Stimulated activated CD4-positive, alpha-beta T cell treated with anti-CD3 and anti-CD28 coated beads, TNF-alpha, amount 100 ng/mL, for 24 hours (primary cell): Measurements from ENCODE around the gene FEM1C.

Source experiments
- DNase-seq, 3 experiments: peaks; one replicate each; pipeline ENCODE4 v3.0.0-alpha.2; 2020; ENCODE audit warnings: low read depth in 3 of 3

The FEM1C gene, protein sequence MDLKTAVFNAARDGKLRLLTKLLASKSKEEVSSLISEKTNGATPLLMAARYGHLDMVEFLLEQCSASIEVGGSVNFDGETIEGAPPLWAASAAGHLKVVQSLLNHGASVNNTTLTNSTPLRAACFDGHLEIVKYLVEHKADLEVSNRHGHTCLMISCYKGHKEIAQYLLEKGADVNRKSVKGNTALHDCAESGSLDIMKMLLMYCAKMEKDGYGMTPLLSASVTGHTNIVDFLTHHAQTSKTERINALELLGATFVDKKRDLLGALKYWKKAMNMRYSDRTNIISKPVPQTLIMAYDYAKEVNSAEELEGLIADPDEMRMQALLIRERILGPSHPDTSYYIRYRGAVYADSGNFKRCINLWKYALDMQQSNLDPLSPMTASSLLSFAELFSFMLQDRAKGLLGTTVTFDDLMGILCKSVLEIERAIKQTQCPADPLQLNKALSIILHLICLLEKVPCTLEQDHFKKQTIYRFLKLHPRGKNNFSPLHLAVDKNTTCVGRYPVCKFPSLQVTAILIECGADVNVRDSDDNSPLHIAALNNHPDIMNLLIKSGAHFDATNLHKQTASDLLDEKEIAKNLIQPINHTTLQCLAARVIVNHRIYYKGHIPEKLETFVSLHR

DNA sequence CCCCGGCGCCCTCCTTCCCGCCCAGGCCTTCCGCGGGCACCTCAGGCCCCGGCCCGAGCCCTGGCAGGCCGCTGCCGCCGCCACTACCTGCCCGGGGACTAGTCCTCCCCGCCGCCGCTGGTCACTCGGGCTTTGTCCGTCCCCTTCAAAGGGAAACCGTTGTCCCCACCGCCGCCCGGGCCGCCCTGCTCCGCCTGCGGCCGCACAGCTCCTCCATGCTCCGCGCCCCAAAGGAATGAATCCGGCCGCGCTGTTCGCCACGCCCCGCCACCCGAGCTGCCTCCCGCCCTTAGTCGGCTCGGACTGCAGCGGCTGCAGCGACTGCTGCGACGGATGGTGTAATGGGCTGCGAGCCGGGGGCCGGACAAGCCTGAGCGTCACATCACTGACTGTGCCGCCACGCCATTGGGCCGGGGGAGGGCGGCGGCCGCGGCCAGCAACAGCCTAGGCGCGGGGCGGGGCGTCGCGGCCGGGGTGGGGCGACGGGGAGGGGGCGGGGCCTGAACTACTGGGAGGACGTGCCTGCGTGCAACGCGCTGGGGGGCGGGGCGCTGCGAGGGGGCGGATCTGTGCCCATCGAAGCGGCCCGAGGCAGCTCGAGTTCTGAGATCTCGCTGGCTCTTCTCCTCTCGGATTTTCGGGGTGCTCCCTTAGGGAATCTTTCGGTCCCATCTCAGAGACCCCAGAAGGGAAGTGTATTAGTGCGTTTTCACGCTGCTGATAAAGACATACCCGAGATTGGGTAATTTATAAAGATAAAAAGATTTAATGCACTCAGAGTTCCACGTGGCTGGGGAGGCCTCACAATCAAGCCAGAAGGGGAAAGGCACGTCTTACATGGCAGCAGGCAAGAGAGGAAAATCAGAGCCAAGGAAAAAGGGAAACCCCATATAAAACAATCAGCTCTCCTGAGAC, at the start of gene FEM1C:
Gene FEM1C (minus strand): TSS at position 340 of the 915 bp plus-strand sequence. CDS start 1,282 bp downstream, outside the sequence.
- DNase-seq, result peak; percentile 96 to 98 (median 98)

DNA sequence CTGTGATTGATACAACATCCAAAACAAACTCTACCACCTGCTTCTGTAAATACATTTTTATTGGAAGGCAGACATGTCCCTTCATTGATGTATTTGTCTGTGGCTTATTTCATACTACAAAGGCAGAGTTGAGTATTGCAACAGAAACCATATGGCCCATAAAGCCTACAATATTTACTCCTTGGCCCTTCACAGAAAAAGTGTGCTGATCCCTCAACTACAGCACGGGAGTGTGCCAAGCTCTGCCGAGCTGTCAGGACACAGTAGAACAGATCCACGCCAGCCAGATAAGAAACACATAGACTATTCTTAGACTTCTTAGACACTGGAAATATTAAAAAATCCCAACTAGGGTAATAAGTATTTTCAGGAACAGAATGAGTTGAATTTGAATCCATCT, 44.5 kb upstream of the FEM1C start:
- no peak for DNase-seq

DNA sequence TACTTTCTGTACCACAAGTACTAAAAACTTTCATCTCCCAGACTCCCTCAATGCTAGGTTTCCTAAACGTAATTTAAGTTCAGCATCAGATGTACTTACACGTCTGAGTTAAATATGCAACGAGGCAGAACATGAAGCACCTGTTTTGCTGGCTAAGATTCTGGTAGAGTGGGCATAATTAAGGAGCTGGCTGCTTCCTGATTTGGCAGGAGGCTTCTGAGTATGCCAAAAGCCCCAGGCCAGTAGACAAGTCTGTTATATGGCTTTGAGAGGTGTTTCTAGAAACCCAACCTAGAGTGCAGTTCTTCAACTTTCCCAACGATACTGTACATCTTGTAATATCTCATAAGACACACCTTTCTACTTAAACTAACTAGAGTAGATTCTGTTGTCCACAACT, 44.1 kb upstream of the FEM1C start:
- DNase-seq, result no peak

DNA sequence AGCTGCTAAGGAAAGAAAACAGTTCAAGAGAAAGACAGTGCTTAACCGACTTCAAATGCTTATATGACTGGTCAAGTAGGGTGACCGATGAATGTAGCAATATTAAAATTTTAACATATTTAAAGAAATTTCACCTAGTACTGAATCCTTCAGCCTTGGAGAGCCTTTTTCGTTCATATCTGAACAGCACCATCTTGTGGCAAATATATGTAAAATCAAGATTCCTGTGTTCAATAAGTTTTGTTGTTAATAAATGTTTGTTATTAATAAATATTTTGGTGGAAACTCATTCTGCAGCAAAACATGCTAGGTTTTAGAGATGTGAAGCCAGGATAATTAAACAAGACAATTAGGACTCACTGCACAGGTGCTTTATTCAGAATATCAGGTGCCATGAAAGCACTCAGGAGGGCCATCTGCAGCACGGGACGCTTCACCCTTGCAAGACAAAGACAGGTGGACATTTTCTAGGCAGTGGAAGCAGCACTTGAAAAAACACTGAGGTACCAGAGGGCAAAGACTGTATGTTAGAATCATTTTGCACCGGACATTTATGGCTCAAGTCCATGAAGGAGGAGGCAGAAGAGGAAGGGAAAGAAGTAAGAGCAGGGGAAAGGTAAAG, 42.1 kb upstream of the FEM1C start:
- no peak for DNase-seq

DNA sequence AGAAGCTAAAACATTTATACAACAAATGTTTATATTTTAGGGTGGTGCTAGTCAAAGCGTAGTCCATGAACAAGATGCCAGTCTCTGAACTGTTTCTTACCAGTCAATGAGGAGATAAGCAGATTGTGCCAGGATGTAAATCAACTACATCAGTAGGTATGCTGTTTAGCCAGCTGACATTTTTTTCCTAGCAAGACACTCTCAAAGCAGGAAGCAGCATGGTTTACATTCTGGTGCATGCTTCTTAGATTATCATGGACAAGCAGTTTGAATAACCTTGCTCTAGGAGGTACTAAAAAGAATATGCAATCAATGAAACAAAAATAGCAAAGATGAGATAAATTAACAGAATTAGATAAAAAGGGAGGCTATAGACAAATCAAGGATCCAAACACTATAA, 40.7 kb upstream of the FEM1C start:
- no peak for DNase-seq

DNA sequence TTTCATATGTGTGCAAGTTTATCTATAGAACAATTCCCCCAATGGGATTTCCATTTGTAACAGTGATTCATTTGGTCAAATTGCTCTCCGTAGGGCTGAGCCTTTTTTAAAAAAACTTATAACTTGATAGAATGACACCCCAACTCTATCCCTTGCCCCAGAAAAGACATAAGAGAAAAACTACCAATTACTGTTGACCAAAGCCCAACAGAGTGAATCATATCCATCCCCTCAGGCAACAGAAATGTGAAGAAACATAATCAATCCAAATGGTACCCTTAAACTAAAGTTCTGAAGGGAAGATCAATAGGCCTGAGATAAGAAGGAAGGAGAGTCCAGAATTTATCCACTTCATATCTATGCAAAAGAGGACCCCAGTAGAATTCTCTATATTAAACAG, 39.9 kb upstream of the FEM1C start:
- no peak for DNase-seq

DNA sequence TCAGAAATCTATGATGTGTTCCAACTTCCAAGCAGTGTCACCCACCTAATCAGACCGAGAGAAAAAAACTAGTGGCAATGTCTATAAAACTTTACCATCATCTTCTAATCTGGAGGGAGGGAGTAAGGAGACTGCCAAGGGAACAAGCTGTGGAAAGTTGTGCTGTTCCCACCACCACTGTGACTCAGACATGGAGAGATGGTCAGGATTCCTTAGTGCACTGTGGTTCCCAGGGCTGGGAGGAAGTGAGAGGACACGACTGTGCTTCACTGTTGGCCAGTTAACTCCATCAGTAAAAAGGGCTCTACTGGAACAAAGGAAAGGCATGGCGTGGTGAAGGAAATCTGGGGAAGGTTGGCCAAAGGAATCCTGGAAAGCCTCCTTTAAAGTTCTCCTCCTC, 38.9 kb upstream of the FEM1C start:
- no peak for DNase-seq

DNA sequence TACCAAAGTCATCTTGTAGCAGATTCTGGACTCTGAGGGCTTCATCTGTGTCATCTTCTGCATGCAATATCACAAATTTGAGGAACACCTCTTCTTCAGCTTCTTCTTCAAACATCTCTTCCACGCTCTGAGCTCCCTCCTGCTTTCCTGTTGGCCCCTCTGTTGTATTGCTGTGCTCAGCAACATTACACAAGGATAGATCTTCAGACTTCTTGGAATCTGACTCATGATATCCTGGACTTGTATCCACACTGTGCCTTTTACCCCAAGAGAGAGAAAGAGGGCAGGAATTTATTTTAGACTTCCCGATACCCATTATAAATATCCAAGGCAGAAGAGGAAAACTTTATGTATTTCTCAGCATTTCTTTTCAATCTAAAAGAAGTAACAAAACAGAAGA, 36.4 kb upstream of the FEM1C start:
- no peak for DNase-seq

DNA sequence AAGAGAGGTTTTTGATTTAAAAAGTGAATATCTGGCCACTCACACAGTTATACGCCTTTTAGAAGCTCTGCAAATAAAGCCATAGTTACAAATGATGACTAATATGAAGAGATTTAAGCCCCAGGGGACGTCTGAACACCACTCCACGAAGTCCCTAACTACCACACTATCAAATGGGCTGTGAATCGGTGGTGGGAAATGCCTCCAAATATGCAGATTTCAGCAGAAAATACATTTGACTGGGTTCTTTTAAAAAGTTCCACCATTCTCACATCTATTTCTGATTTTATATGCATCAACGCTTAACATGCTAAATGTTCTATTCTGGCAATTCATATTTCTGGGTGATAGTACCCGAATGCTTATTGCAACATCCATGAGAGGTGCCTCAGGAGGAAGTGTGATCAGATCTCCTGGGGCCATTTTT, 35.2 kb upstream of the FEM1C start:
- DNase-seq, result no peak

DNA sequence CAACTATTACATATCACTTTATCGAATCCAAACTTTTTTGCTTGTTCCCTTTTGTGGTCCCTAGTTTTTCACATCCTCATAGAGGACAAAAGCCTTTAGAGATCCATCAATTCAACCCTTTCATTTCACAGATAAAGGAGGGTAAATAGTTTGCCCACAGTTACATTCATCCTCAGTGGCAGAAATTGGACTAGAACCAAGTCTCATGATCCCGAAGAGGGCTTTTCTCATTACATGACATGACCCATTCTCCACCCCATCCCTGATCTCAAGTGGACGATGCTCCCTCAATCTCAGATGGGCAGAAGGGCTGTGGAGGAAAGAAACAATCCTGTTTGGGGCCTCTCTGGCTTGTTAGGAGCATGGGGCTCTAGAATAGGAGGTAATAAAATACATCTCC, 34.6 kb upstream of the FEM1C start:
- no peak for DNase-seq

DNA sequence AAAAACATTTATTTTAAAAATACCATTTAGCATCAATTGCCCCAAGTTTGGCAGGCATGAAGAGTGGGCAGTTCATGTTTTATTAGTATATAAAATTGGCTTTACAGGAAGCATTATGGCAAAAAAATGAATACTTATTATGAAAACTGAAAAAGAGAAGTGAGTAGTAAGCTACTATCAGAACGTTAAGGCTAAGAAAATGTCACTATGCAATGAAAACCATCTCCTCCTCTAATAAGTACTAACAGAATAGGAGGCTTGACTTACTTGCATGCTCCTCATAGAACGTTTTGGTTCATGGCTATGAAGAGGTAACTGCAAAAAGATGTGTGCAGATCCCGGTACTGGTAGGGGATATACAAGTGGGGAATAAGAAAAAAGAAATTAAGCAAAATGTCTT, 34.1 kb upstream of the FEM1C start:
- DNase-seq, result no peak

DNA sequence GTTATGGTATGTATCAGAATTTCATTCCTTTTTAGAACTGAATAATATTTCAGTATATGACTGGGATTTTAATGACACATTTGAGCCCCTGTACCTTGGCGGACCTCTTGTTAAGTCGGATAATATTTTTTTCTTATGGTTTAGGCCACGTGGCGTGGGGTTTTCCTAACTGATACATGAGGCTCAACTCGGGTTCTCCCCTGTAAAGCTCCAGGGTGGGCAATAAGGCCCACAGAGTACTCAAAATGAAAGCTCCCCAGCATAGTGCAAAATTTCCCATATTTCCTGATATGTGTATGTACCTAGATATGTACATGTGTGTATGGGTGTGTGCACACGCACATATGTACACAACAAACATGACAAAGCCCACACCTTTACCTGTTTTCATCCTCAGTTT, 33.2 kb upstream of the FEM1C start:
- DNase-seq, result no peak

DNA sequence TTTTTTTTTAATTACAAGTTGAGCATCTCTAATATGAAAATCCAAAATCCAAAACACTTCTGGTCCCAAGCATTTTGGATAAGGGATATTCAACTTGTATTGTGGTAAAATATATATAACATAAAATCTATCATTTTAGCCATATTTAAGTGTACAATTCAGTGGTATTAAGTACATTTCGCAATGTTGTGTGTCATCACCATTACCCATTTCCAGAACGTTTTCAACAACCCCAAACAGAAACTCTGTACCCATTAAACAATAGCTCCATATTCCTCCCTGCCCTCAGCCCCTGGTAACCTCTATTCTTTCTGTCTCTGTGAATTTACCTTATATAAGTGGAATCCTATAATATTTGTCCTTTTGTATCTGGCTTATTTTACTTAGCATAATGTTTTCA, 32.8 kb upstream of the FEM1C start:
- no peak for DNase-seq

DNA sequence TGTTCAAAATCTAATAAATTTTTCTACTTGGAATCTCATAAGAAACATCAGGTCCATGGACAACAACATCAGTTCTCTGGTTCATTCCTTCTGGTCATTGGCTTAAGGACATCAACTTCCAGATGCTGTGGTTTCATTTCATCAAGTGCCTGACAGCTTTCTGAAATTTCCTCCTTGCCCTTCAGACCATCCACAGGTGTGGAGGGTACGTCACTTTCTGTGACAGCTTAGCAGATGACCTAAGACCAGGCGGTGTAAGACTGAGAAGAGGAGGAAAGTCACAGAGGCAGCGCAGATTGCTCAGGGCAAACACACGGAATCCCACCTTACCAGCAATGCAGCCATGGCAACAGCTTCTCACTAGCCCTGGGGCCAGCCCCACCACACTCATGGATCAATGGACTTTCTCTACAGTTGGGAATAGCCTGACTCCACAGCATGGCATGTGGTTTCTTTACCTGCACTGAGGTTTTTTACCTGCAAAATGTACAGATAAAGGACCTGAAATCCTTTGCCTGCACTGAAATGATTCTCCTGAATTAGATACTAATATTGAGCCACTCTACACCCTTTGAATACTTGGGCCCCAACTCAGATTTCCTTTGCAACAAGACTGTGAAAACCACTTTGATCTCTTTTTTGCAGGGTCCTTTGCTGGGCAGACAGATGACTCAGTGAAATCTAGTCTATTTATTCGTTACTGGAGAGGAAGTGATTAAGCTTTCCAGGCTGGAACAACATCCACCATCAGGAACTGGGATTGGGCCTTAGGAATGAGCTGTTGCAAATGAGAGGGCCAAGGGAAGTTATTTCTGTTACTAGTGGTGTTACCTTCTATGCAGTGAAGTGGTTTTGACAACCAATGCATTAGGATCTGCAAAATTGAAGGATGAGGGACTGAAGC, 30.8 kb upstream of the FEM1C start:
- no peak for DNase-seq

DNA sequence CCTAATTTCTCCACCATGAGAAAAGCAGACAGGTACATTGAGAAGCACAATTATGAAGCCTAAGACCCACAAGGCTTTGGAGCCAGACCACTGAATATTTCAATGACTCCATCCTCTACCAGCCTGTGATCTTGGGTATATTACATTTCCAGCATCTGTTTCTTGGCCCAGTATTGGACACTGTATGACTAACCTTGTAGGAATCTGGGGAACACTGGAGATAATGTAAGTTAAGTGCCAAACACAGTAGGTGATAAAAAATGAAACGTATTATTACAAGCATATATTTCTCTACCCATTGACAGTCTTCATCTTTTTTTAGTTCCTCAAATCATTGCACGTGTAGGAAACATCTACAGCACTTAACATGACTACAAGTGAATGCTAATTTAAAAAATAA, 28.6 kb upstream of the FEM1C start:
- no peak for DNase-seq

DNA sequence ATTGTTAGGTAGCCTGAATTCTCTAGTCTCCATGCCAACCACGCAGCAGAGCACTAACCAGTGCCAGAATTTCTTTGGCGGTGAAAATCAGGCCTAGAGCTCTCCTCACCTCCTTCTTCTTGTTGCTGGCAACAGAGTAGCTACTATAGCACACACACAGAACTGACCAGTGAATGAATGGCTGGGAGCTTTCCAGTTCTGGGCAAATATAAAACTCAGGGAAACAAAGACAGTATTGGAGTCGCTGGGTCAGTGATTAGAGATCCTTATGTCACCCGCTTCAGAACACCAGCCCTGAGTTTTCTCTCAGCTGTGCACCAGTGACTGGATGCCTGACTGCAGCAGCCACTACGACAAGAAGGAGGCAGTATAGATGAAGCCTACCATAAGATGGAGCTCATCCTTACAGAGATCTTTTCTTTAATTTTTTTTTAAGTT, 26.9 kb upstream of the FEM1C start:
- no peak for DNase-seq

DNA sequence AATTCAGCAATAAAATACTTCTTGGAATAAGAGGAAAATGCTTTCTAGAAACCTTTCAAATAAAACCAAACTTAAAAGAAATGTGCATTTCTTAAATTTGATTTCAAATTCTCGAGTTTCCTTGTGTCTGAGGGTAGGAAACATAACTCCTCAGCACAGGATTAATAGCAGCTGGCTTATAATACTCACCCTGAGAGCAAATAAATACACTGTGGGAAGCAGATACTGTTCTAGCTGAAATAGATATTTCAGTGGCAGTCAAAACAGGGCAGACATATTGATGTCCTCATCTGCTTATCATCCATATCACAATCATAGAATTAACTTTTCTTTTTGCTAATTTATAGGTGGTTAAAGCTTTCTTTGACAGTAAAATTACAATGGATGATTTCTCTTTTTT, 24.1 kb upstream of the FEM1C start:
- DNase-seq, result no peak

DNA sequence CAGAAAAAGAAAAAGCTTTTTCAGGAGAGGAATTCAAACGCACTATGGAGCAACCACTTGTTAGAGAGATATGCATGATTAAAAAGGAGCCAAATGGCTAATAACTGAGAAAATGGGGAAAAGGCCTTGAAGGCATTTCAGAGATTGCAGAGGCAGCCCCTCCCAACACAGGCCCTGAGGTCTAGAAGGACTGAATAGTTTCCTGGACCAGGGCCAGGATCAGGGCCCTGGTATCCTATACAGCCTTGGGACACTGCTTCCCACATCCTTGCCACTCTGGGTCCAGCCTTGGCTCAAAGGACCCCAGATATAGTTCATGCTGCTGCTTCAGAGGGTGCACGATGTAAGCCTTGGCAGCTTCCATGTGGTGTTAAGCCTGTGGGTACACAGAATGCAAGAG, 20.7 kb upstream of the FEM1C start:
- no peak for DNase-seq

DNA sequence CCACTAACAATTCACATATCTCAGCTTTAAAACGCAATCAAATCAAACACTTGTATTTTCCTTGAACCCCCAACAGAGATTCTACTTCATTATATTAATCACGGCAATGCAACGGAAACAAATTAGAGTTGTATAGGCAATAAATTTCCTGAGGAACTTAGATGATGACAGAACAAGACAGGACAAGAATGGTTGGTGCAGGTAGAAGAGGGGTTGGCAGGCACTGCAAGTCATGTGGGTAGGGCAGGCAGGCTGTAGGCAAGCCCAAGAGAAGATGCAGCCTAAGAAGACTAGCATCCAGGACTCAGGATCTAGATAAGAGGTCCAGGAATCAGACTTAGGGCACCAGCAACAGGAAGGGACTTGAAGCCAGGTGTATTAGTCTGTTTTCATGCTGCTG, 16.6 kb upstream of the FEM1C start:
- DNase-seq, result no peak

DNA sequence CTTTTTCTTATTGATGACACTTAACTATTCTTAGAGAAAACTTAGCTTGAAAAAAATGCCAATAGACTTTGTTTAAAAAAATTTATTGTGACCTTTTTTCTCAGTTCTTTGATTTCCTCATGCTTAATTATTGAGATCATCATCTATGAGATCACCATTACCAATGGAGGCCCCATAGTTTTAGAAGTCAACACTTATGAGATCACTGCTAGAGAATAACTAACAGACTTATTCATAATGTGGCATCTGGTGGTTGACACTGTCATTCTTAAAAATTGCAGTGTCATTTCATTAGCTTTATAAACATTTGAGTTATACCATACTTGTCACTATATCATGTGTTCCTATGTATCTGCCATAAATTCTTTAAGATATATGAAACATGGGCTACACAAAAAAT, 14.9 kb upstream of the FEM1C start:
- DNase-seq, result no peak

DNA sequence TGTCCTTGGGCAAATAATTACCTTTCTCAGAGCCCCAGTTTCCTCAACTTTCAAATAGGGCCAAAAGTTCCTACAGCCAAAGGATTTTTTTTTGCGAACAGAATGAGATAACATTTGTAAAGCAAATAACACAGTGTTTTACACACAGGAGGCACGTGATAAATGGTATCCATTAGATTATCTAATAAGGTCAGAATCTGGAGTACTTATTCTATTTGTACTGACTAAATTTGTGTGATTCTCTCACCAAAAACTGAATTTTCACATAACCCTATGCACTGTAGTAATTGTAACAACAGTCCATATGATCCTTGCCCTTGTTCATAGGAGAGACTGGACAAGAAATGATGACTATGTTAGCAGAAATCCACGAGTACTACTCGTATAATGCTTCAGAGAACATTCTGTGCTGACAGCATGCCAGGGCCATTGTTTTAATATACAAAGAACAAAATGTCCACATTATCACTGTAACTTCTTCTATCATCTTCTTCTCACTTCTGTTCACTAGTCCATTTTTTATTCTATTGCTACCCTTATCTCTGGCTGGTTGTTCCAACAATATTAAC, 13.9 kb upstream of the FEM1C start:
- no peak for DNase-seq
